ENCODE measurements around the gene KIF13A.

- no peak for TF ChIP-seq POLR2AphosphoS5 (IDR thresholded peaks at IDR 0.05; ENCODE audit: low read depth, low read length)
- no peak for TF ChIP-seq POLR2A (IDR thresholded peaks at IDR 0.05; ENCODE audit: low read depth, low read length)
- no peak for TF ChIP-seq TAF1 (IDR thresholded peaks at IDR 0.05; ENCODE audit: borderline replicate concordance, low read depth, low read length)
Measured at GRCh38 chr6:17740559-17741220, 246.7 kb downstream of the KIF13A start.

All from GM12892 (cell line).